Endodermal cell (in vitro differentiated cells): ENCODE measurements around the gene MUC20. TPM values are rescaled to one million over a fixed set of nuclear protein-coding genes. Genes with fewer than 3 reads are reported as not detected.
"Not testable (repeated sequence)": the region's sequence is repeated elsewhere in the genome, so short reads cannot be mapped to it uniquely, and the experiment has no call there.

Source experiments
- DNase-seq: peaks from one replicate; pipeline ENCODE4 v3.0.0-alpha.2; 2017
- H3K27ac ChIP-seq: 2 replicates; pipeline ENCODE4 v1.5.1; 2013; ENCODE audit warnings: mild to moderate bottlenecking, low read depth, low read length, moderate library complexity
- H3K27me3 ChIP-seq: 2 replicates; pipeline ENCODE4 v1.6.1; 2013; ENCODE audit warnings: mild to moderate bottlenecking, low read length, moderate library complexity; ENCODE audit not compliant: insufficient read depth, control insufficient read depth, poor library complexity, severe bottlenecking
- H3K36me3 ChIP-seq: 2 replicates; pipeline ENCODE4 v1.7.0; 2013; ENCODE audit warnings: mild to moderate bottlenecking, low read length, moderate library complexity; ENCODE audit not compliant: control insufficient read depth, insufficient read depth
- H3K4me1 ChIP-seq: one replicate; pipeline ENCODE4 v1.7.0; 2013; ENCODE audit warnings: low read length; ENCODE audit not compliant: control insufficient read depth, insufficient read depth
- H3K4me3 ChIP-seq: 2 replicates; pipeline ENCODE4 v1.5.1; 2013; ENCODE audit warnings: mild to moderate bottlenecking, low read length, moderate library complexity
- H3K9ac ChIP-seq: 2 replicates; pipeline ENCODE4 v1.6.1; 2013; ENCODE audit warnings: mild to moderate bottlenecking, low read length, moderate library complexity; ENCODE audit not compliant: poor library complexity, severe bottlenecking; ENCODE audit errors: extremely low read depth
- H3K9me3 ChIP-seq: 2 replicates; pipeline ENCODE4 v1.6.1; 2013; ENCODE audit warnings: mild to moderate bottlenecking, low read length, moderate library complexity; ENCODE audit not compliant: control insufficient read depth
- H3K27ac Mint-ChIP-seq: 2 replicates; pipeline ENCODE4 v1.8.0; 2020; ENCODE audit warnings: mixed read lengths
- H3K27me3 Mint-ChIP-seq: 2 replicates; pipeline ENCODE4 v1.8.0; 2021; ENCODE audit warnings: mild to moderate bottlenecking, mixed read lengths; ENCODE audit not compliant: insufficient read depth
- H3K36me3 Mint-ChIP-seq: 2 replicates; pipeline ENCODE4 v1.8.0; 2020; ENCODE audit warnings: low read depth, mixed read lengths
- H3K4me1 Mint-ChIP-seq: 2 replicates; pipeline ENCODE4 v1.8.0; 2020; ENCODE audit warnings: mixed read lengths
- H3K4me3 Mint-ChIP-seq: 2 replicates; pipeline ENCODE4 v1.8.0; 2020; ENCODE audit warnings: mild to moderate bottlenecking, moderate library complexity, mixed read lengths
- H3K9me3 Mint-ChIP-seq: 2 replicates; pipeline ENCODE4 v1.8.0; 2020; ENCODE audit warnings: mild to moderate bottlenecking, mixed read lengths
- WGBS, 2 experiments: methylation state at CpG; one replicate each; pipeline versions ENCODE4 v1.1.5 to v1.1.7; 2013; ENCODE audit warnings: missing lambda C conversion rate in 2 of 2, mixed read lengths in 1 of 2; ENCODE audit not compliant: insufficient coverage in 1 of 2, insufficient read length in 1 of 2; 5-methylcytosine and 5-hydroxymethylcytosine counted together
- microRNA-seq: library from miRNA; unstranded; fragments of <30 nt; microRNA quantifications from one replicate; pipeline ENCODE4 v1.2.0, GENCODE V29; 2020; ENCODE audit warnings: borderline microRNAs expressed
- total RNA-seq, 2 donors: library from RNA; stranded (reverse); fragmentation: NEBNext Ultra II Directional in 1 of 2; extraction: Animal tissue kit (Norgen Biotek cat#: 25700) in 1 of 2; gene quantifications; 2 replicates in 1 of 2; 3 replicates in 1 of 2; pipeline ENCODE4 v1.2.1, GENCODE V29; 2021
- TF ChIP-seq, protein P1 (sequence below): fragments of 200-600 bp; sonication (generic); conservative IDR thresholded peaks from 2 replicates; pipeline ENCODE4 v1.5.0; 2021; ENCODE audit warnings: antibody characterized with exemption, mild to moderate bottlenecking

Gene MUC20
- total RNA-seq, 2 donors from 2014 or later = 0.89 to 1.3 TPM

DNA sequence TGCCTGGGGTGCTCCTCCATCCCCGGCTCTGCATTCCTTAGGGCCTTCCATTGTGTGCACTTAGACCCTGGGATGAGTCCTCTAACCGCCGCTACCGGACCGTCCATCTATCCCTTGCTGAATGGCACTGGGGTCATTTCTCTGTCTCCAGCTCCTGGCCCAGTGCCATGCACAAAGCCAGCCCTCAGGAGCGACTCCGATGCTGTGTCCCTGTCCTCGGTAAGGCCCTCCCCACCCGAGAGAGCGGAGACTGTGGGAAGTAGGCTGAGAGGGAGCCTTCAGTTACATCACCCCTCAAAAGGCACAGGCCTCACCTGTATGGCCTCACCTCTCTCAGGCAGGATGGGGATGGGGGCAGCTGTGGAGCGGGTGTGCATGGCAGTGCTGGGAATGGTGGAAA is 57.2 kb downstream of the MUC20 start:
- Mint-ChIP-seq H3K36me3 (peaks cover 4% of the 10 kb centered on the region), H3K27ac (no peak overlapping the region), H3K9me3 (peaks cover 7% of the 10 kb centered on the region), H3K4me1 (no peaks in the 10 kb centered on the region), H3K4me3 (no peak overlapping the region), H3K27me3 (no peaks in the 10 kb centered on the region)
- H3K36me3 ChIP-seq = no peaks in the 10 kb centered on the region
- no peak overlapping the region for H3K27ac ChIP-seq
- no peak for DNase-seq
- H3K9ac ChIP-seq = no peak overlapping the region
- no peaks in the 10 kb centered on the region for H3K9me3 ChIP-seq
- no peaks in the 10 kb centered on the region for H3K4me1 ChIP-seq
- TF ChIP-seq, protein P1, sequence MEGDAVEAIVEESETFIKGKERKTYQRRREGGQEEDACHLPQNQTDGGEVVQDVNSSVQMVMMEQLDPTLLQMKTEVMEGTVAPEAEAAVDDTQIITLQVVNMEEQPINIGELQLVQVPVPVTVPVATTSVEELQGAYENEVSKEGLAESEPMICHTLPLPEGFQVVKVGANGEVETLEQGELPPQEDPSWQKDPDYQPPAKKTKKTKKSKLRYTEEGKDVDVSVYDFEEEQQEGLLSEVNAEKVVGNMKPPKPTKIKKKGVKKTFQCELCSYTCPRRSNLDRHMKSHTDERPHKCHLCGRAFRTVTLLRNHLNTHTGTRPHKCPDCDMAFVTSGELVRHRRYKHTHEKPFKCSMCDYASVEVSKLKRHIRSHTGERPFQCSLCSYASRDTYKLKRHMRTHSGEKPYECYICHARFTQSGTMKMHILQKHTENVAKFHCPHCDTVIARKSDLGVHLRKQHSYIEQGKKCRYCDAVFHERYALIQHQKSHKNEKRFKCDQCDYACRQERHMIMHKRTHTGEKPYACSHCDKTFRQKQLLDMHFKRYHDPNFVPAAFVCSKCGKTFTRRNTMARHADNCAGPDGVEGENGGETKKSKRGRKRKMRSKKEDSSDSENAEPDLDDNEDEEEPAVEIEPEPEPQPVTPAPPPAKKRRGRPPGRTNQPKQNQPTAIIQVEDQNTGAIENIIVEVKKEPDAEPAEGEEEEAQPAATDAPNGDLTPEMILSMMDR = no peak
- no peaks in the 10 kb centered on the region for H3K27me3 ChIP-seq
- no peak overlapping the region for H3K4me3 ChIP-seq
- 80 to 83% methylated on average over 9 to 11 of the region's 11 CpGs for WGBS, 2 experiments

DNA sequence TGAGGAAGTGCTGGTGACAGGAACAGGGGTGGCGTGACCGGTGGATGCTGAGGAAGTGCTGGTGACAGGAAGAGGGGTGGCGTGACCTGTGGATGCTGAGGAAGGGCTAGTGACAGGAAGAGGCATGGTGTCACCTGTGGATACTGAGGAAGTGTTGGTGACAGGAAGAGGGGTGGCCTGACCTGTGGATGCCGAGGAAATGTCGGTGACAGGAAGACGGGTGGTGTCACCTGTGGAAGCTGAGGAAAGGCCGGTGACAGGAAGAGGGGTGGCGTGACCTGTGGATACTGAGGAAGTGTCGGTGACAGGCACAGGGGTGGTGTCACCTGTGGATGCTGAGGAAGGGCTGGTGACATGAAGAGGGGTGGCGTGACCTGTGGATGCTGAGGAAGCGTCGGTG is 60.5 kb downstream of the MUC20 start:
- not testable (repeated sequence) for H3K9ac ChIP-seq, H3K4me3 Mint-ChIP-seq, H3K27ac Mint-ChIP-seq, H3K9me3 ChIP-seq, H3K4me1 Mint-ChIP-seq, H3K27me3 ChIP-seq, H3K36me3 ChIP-seq, H3K4me1 ChIP-seq, H3K4me3 ChIP-seq, DNase-seq, H3K27ac ChIP-seq, H3K9me3 Mint-ChIP-seq, H3K27me3 Mint-ChIP-seq
- H3K36me3 Mint-ChIP-seq = peaks cover 10% of the 10 kb centered on the region
- WGBS, 2 experiments = 93% methylated on average over 5 to 9 of the region's 12 CpGs

Small RNA genes within 50 kb of the gene (microRNA-seq; reads per million reads assigned to microRNA genes)
- not detected for gene MIR570

Other genes starting within 250 kb of the MUC20 start
- 10 to 100 TPM; 24.2 to 30.7 TPM for gene PPP1R2, start 177.7 kb upstream of the MUC20 start, total RNA-seq
- not detected for gene APOD, start 137.0 kb upstream of the MUC20 start, total RNA-seq
- 1 to 10 TPM in 1 of 2 donors, under 1 TPM in 1; 0.35 to 2.3 TPM for gene MUC4, start 91.0 kb downstream of the MUC20 start, total RNA-seq
- 10 to 100 TPM; 53.2 to 85.7 TPM for gene TNK2, start 187.6 kb downstream of the MUC20 start, total RNA-seq